HG03342 (cell line): Measurements from ENCODE around the gene COL4A1.

ENCODE experiments used
- ATAC-seq: cut with Tn5 transposase; IDR thresholded peaks from one replicate; pipeline ENCODE4 v1.9.1; 2021; ENCODE audit warnings: mild to moderate bottlenecking, moderate library complexity; ENCODE audit not compliant: unreplicated experiment

Gene COL4A1

GRCh38 chr13:110208116-110208515, 98.8 kb downstream of the COL4A1 start:
- ATAC-seq = no peak

- ATAC-seq = no peak
Observed at GRCh38 chr13:110206996-110207395, 100.0 kb downstream of the COL4A1 start.

- no peak for ATAC-seq
Observed at GRCh38 chr13:110206185-110206584, 100.8 kb downstream of the COL4A1 start.

- ATAC-seq = no peak
Observed at GRCh38 chr13:110201114-110201513, 105.8 kb downstream of the COL4A1 start.

GRCh38 chr13:110200276-110200870, 106.6 kb downstream of the COL4A1 start:
- no peak for ATAC-seq

- ATAC-seq = no peak
Observed at GRCh38 chr13:110199046-110199831, 107.7 kb downstream of the COL4A1 start.

- no peak for ATAC-seq
Observed at GRCh38 chr13:110197471-110197870, 109.5 kb downstream of the COL4A1 start.

- ATAC-seq = no peak
Observed at GRCh38 chr13:110197026-110197425, 109.9 kb downstream of the COL4A1 start.

GRCh38 chr13:110195547-110196485, 111.1 kb downstream of the COL4A1 start:
- no peak for ATAC-seq

- no peak for ATAC-seq
Observed at GRCh38 chr13:110194451-110194850, 112.5 kb downstream of the COL4A1 start.

GRCh38 chr13:110193491-110193890, 113.5 kb downstream of the COL4A1 start:
- no peak for ATAC-seq

GRCh38 chr13:110192472-110192871, 114.5 kb downstream of the COL4A1 start:
- no peak for ATAC-seq

- ATAC-seq = no peak
Observed at GRCh38 chr13:110187641-110188161, 119.3 kb downstream of the COL4A1 start.

GRCh38 chr13:110186231-110186855, 120.6 kb downstream of the COL4A1 start:
- no peak for ATAC-seq

- no peak for ATAC-seq
Observed at GRCh38 chr13:110185696-110186095, 121.3 kb downstream of the COL4A1 start.

- no peak for ATAC-seq
Observed at GRCh38 chr13:110183910-110184309, 123.0 kb downstream of the COL4A1 start.

- no peak for ATAC-seq
Observed at GRCh38 chr13:110182461-110182860, 124.5 kb downstream of the COL4A1 start.

- no peak for ATAC-seq
Observed at GRCh38 chr13:110182003-110182402, 125.0 kb downstream of the COL4A1 start.

- ATAC-seq = no peak
Observed at GRCh38 chr13:110179857-110180147, 127.2 kb downstream of the COL4A1 start.

GRCh38 chr13:110179116-110179856, 127.7 kb downstream of the COL4A1 start:
- no peak for ATAC-seq
